IPS-15b (cell line): Measurements from ENCODE around the gene GUK1.

Experiments used
- H3K27me3 ChIP-seq: one replicate; pipeline ENCODE4 v1.6.1; 2013; ENCODE audit warnings: low read length; ENCODE audit not compliant: control insufficient read depth, insufficient read depth
- H3K36me3 ChIP-seq: one replicate; pipeline ENCODE4 v1.6.1; 2013; ENCODE audit warnings: low read length; ENCODE audit not compliant: control insufficient read depth, insufficient read depth
- H3K4me1 ChIP-seq: one replicate; pipeline ENCODE4 v1.6.1; 2013; ENCODE audit warnings: mild to moderate bottlenecking, low read length; ENCODE audit not compliant: control insufficient read depth, insufficient read depth
- H3K4me3 ChIP-seq: one replicate; pipeline ENCODE4 v1.5.1; 2013; ENCODE audit warnings: low read depth, low read length
- H3K9ac ChIP-seq: one replicate; pipeline ENCODE4 v1.6.1; 2013; ENCODE audit warnings: low read depth, mild to moderate bottlenecking, low read length
- H3K9me3 ChIP-seq: one replicate; pipeline ENCODE4 v1.6.1; 2013; ENCODE audit warnings: mild to moderate bottlenecking, low read length; ENCODE audit not compliant: control insufficient read depth, insufficient read depth

The GUK1 gene

DNA sequence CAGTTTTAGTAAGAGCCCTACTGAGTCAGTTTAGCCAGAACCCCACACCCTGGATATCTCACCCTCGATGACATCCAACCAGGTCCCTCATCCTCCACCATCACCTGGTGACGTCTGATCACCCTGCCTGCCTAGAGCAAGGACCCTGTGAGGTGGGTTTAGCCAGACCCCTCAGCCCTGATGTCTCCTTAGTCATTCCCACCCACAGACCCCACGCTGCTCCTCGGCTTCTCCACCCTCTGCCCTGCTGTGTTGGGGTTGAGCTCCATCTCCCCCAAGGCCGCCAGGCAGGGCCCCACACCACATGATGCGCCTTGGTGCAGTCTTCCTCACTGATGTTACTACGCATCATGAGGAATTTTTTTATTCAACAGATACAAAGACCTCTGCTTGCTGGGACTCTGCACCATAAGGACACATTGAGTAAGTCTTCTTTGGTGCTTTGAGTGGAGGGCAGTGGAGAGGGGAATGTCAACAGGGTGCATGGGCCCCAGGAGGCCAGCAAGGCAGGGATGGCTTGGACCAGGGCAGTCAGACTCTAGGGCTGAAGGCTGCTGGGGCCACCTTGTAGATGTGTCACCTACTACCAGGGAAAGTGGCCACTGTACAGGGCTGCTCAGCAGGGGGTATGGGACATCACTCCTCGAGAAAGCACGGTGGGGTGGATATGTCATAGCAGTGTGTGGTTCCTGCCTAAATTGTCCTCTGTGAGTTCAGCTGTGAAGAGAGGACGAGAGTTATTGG, 23.9 kb downstream of the GUK1 start:
- H3K27me3 ChIP-seq, result no peaks in the 10 kb centered on the region
- no peak overlapping the region for H3K4me3 ChIP-seq
- H3K36me3 ChIP-seq, result no peaks in the 10 kb centered on the region
- H3K9me3 ChIP-seq, result no peaks in the 10 kb centered on the region
- no peak overlapping the region for H3K9ac ChIP-seq
- H3K4me1 ChIP-seq, result no peaks in the 10 kb centered on the region

- H3K36me3 ChIP-seq, result no peaks in the 10 kb centered on the region
- no peak overlapping the region for H3K9ac ChIP-seq
- H3K27me3 ChIP-seq, result no peaks in the 10 kb centered on the region
- H3K4me1 ChIP-seq, result no peaks in the 10 kb centered on the region
- H3K9me3 ChIP-seq, result no peaks in the 10 kb centered on the region
- H3K4me3 ChIP-seq, result peak overlapping the region; percentile 65
These were observed 24.7 kb downstream of the GUK1 start for GRCh38 chr1:228164561-228165371.

DNA sequence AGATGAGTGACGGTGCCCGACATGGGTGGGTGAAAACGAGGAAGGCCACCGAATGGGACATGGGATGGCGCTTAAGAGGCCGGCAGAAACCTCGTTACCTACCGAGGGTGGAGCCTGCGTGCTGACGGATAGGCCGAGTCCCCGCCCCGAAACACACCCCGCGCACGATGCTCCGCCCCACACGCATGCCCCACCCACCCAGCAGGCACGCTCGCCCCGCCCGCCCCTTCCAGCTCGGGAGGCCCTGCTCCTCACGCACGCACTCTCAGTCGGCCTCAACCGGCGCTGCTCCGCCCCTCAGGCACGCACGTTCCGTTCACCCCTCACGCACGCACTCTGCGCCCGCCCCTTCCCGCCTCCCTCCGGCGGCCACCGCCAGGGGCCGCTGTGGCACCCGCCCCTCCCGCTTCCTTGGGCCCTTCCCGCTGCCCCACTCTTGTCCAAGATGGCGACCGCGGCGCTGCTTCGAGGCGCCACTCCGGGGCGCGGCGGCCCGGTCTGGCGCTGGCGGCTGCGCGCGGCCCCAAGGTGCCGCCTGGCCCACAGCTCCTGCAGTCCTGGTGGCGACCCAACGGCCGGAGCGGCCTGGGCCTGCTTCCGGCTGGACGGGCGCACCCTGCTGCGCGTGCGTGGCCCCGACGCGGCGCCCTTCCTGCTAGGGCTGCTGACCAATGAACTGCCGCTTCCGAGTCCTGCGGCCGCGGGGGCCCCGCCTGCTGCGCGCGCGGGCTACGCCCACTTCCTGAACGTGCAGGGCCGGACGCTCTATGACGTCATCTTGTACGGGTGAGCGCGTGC, 25.5 kb downstream of the GUK1 start, which contains the start of gene IBA57:
IBA57 (plus strand) TSS at position 433 of the 798 bp plus-strand sequence; CDS start at position 446, 13 bp downstream.
- Histone ChIP-seq H3K9me3 (no peaks in the 10 kb centered on the region), H3K4me1 (no peaks in the 10 kb centered on the region), H3K4me3 (peak within 1 kb of the TSS; percentile 65), H3K36me3 (no peaks in the 10 kb centered on the region), H3K9ac (peak within 1 kb of the TSS; percentile 73), H3K27me3 (no peaks in the 10 kb centered on the region)

GRCh38 chr1:228166170-228166936, 26.3 kb downstream of the GUK1 start:
- no peaks in the 10 kb centered on the region for H3K27me3 ChIP-seq
- H3K4me1 ChIP-seq, result no peaks in the 10 kb centered on the region
- H3K4me3 ChIP-seq, result peak overlapping the region; percentile 46
- no peak overlapping the region for H3K9ac ChIP-seq
- H3K9me3 ChIP-seq, result no peaks in the 10 kb centered on the region
- H3K36me3 ChIP-seq, result no peaks in the 10 kb centered on the region

DNA sequence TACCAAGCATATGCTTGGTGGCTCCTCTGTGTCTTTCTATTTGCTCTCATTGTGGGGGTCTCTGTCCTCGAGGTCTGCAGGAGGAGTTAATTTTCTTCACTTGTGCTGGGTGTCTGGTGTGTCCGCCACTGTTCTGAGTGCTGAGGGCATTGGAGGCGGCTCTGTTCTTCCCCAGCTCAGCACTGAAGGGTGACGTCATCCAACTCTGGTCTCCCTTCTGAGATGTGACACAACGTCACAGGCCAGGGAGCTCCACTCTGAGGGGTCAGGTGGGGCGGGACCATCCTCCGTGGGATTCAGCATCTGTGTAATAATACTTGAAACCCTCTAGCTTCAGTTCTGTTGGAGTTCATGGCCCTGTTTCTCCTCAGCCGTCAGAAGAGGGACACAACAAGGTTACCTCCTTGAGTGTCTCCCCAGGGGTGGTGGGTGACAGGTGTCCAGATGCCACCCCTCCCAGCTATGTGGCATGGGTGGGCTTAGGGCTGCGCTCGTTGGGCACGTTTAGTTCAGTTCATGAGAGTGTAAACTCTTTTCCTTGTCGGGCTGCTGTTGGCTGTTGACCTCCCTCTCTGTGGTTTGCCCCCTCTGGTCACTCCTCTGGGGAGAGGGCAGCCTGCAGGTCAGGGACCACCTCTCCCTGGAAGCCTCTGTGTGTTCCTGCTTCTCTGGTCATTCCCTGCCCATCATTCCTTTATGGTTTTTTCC, 28.6 kb downstream of the GUK1 start:
- no peak overlapping the region for H3K4me3 ChIP-seq
- H3K27me3 ChIP-seq, result no peaks in the 10 kb centered on the region
- H3K36me3 ChIP-seq, result no peaks in the 10 kb centered on the region
- H3K4me1 ChIP-seq, result no peaks in the 10 kb centered on the region
- no peaks in the 10 kb centered on the region for H3K9me3 ChIP-seq
- H3K9ac ChIP-seq, result no peak overlapping the region

DNA sequence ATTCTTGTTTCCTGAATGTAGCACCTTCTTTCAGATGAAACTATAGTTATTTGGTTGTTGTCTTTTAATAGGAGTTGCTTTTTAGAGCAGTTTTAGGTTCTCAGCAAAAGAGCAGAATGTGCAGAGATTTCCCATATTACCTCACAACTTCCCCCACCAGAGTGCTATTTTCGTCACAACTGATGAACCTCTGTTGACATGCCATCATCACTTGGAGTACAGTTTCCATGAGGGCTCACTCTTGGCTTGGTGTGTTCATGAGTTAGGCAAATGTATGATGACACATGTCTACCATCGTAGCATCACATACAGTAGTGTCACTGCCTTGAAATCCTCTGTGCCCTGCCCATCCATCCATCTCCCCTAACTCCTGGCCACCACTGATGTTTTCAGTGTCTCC, 29.3 kb downstream of the GUK1 start:
- no peaks in the 10 kb centered on the region for H3K27me3 ChIP-seq
- no peaks in the 10 kb centered on the region for H3K4me1 ChIP-seq
- H3K4me3 ChIP-seq, result no peak overlapping the region
- no peaks in the 10 kb centered on the region for H3K9me3 ChIP-seq
- H3K36me3 ChIP-seq, result no peaks in the 10 kb centered on the region
- no peak overlapping the region for H3K9ac ChIP-seq

GRCh38 chr1:228170666-228171065, 30.6 kb downstream of the GUK1 start:
- Histone ChIP-seq H3K4me1 (no peaks in the 10 kb centered on the region), H3K9ac (no peak overlapping the region)

DNA sequence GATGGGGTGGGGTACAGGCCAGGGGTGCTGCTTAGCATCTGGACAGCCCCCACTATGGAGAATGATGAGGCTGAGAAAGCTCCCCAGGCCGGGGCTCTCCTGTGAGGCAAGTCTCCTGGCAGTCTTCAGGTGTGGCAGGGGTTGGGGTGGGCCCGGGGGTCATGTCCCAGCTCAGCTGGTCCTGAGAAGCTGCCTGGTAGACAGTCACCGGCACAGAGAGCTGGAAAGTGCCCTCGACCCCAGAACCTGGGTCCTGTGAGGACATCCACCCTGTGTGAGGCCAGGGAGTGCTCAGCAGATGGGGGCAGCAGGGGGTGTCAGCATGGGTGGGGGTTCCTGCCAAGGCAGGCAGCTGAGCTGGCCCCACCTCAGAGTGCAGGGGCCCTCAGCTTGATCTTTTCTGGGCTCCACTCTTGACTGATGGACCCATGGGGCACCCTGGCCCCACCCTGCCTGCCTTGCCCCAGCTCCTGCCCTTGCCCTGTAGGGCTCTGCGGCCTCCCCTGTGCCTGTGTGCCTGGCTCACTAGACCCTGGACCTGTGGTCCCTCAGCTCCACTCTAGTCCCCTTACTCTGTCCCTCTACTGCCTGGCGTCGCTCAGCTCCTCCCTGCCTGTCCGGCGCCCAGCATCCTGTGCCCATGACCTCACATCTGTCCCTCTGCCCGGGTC, 31.3 kb downstream of the GUK1 start:
- Histone ChIP-seq H3K4me3 (no peak overlapping the region), H3K27me3 (no peaks in the 10 kb centered on the region), H3K36me3 (no peaks in the 10 kb centered on the region), H3K4me1 (no peaks in the 10 kb centered on the region), H3K9me3 (no peaks in the 10 kb centered on the region), H3K9ac (no peak overlapping the region)

More at GRCh38 chr1:228170666-228171065, 30.6 kb downstream of the GUK1 start:
- Histone ChIP-seq H3K4me3 (no peak overlapping the region), H3K27me3 (no peaks in the 10 kb centered on the region), H3K9me3 (no peaks in the 10 kb centered on the region), H3K36me3 (no peaks in the 10 kb centered on the region)

GRCh38 chr1:228172591-228173527, 32.8 kb downstream of the GUK1 start:
- Histone ChIP-seq H3K36me3 (no peaks in the 10 kb centered on the region), H3K9ac (no peak overlapping the region), H3K27me3 (no peaks in the 10 kb centered on the region), H3K4me3 (no peak overlapping the region), H3K9me3 (no peaks in the 10 kb centered on the region), H3K4me1 (no peaks in the 10 kb centered on the region)
